ENCODE data around the gene SCFD2.

GRCh38 chr4:52956691-52957090, 409.2 kb downstream of the SCFD2 start:
- TF ChIP-seq POLR2AphosphoS5 (IDR thresholded peaks at IDR 0.05; ENCODE audit: low read depth, low read length) (no peak), TAF1 (IDR thresholded peaks at IDR 0.05; ENCODE audit: borderline replicate concordance, insufficient read depth, low read length) (no peak), REST (IDR thresholded peaks at IDR 0.05; ENCODE audit: insufficient read depth in 1 of 2, low read depth in 2 of 2, low read length in 2 of 2) (no peak), SIN3A (IDR thresholded peaks at IDR 0.05; ENCODE audit: borderline replicate concordance, insufficient read depth, low read length) (no peak), FOXP2 (optimal IDR thresholded peaks at IDR 0.05; ENCODE audit: borderline replicate concordance, extremely low read depth, extremely low read length, insufficient read depth) (no peak)

All from PFSK-1 (cell line).